ENCODE results near the gene PPID.
"Not testable (repeated sequence)": the region's sequence is repeated elsewhere in the genome, so short reads cannot be mapped to it uniquely, and the experiment has no call there.

The PPID gene

GRCh38 chr4:158671665-158671914 is 51.6 kb downstream of the PPID start, which contains the start of gene C4orf46:
C4orf46 (minus strand) TSS chr4:158671887; CDS start chr4:158671801, 86 bp downstream.
- no peak for DNase-seq
- intact Hi-C loops (cut with DNase I), result no loop called here

- peak in 8 of 10 donors; percentile 17 to 92 (median 58) for DNase-seq
- intact Hi-C loops (cut with DNase I), result no loop called here
Measured at GRCh38 chr4:158670975-158671664, 52.1 kb downstream of the PPID start.

GRCh38 chr4:158669310-158669709 is 53.9 kb downstream of the PPID start:
- DNase-seq, result no peak
- intact Hi-C loops (cut with DNase I), result no loop called here

- intact Hi-C loops (cut with DNase I), result no loop called here
- DNase-seq, result no peak
Measured at GRCh38 chr4:158667651-158668198, 55.5 kb downstream of the PPID start.

GRCh38 chr4:158666892-158667291 is 56.3 kb downstream of the PPID start:
- intact Hi-C loops (cut with DNase I), result no loop called here
- no peak for DNase-seq

GRCh38 chr4:158664806-158665205 is 58.4 kb downstream of the PPID start:
- DNase-seq, result peak in 2 of 10 donors; percentile 58 to 68
- intact Hi-C loops (cut with DNase I), result no loop called here

GRCh38 chr4:158663707-158664625 is 59.2 kb downstream of the PPID start:
- DNase-seq; intact Hi-C loops (cut with DNase I): not testable (repeated sequence)

GRCh38 chr4:158663255-158663654 is 59.9 kb downstream of the PPID start:
- DNase-seq; intact Hi-C loops (cut with DNase I): not testable (repeated sequence)

Data from posterior cingulate gyrus (tissue), 11 donors.